Subcutaneous abdominal adipose tissue (tissue), 5 donors: ENCODE measurements around the gene BABAM2.

Experiments
- H3K27ac ChIP-seq: one replicate; pipeline ENCODE4 v1.7.0; 2013; ENCODE audit warnings: low read depth, mild to moderate bottlenecking, inconsistent platforms, low read length, moderate library complexity
- H3K27me3 ChIP-seq, 5 donors: one replicate each; pipeline ENCODE4 v1.7.0; 2013; ENCODE audit warnings: low read length in 5 of 5, inconsistent platforms in 1 of 5; ENCODE audit not compliant: control insufficient read depth in 5 of 5, insufficient read depth in 4 of 5
- H3K36me3 ChIP-seq, 5 donors: one replicate each; pipeline ENCODE4 v1.7.0; 2013; ENCODE audit warnings: low read length in 5 of 5; ENCODE audit not compliant: control insufficient read depth in 5 of 5, insufficient read depth in 5 of 5
- H3K4me1 ChIP-seq, 5 donors: one replicate each; pipeline ENCODE4 v1.7.0; 2013; ENCODE audit warnings: low read length in 5 of 5, mild to moderate bottlenecking in 3 of 5, moderate library complexity in 1 of 5; ENCODE audit not compliant: control insufficient read depth in 5 of 5, insufficient read depth in 5 of 5
- H3K4me3 ChIP-seq, 5 donors: one replicate each; pipeline ENCODE4 v1.7.0; 2013; ENCODE audit warnings: low read length in 5 of 5, low read depth in 1 of 5
- H3K9ac ChIP-seq, 5 donors: one replicate each; pipeline ENCODE4 v1.7.0; 2013; ENCODE audit warnings: low read length in 5 of 5, mild to moderate bottlenecking in 4 of 5, moderate library complexity in 3 of 5
- H3K9me3 ChIP-seq, 5 donors: one replicate each; pipeline ENCODE4 v1.7.0; 2013; ENCODE audit warnings: low read length in 5 of 5; ENCODE audit not compliant: control insufficient read depth in 5 of 5
- donor health status: healthy.
- donor health status: healthy.
- donor health status: healthy.
- donor health status: healthy.
- donor health status: healthy.

The BABAM2 gene

GRCh38 chr2:28032816-28033215 is 142.3 kb downstream of the BABAM2 start:
- no peaks in the 10 kb centered on the region for H3K9me3 ChIP-seq
- no peak overlapping the region for H3K4me3 ChIP-seq
- H3K9ac ChIP-seq: no peak overlapping the region
- H3K4me1 ChIP-seq: peaks cover 0 to 23% (median 7%) of the 10 kb centered on the region in 5 donors
- no peak overlapping the region for H3K27ac ChIP-seq
- H3K36me3 ChIP-seq: no peaks in the 10 kb centered on the region
- no peaks in the 10 kb centered on the region for H3K27me3 ChIP-seq

GRCh38 chr2:28034696-28035095 is 144.2 kb downstream of the BABAM2 start:
- Histone ChIP-seq H3K27ac (no peak overlapping the region), H3K9me3 (no peaks in the 10 kb centered on the region), H3K4me3 (no peak overlapping the region), H3K36me3 (no peaks in the 10 kb centered on the region), H3K9ac (no peak overlapping the region), H3K27me3 (no peaks in the 10 kb centered on the region), H3K4me1 (peaks cover 0 to 23% (median 7%) of the 10 kb centered on the region in 5 donors)

GRCh38 chr2:28035163-28035690 is 144.7 kb downstream of the BABAM2 start:
- Histone ChIP-seq H3K27me3 (no peaks in the 10 kb centered on the region), H3K27ac (no peak overlapping the region), H3K9me3 (no peaks in the 10 kb centered on the region), H3K36me3 (no peaks in the 10 kb centered on the region), H3K4me1 (peaks cover 0 to 22% (median 7%) of the 10 kb centered on the region in 5 donors), H3K4me3 (no peak overlapping the region), H3K9ac (no peak overlapping the region)

GRCh38 chr2:28035816-28036215 is 145.3 kb downstream of the BABAM2 start:
- no peaks in the 10 kb centered on the region for H3K9me3 ChIP-seq
- H3K36me3 ChIP-seq: no peaks in the 10 kb centered on the region
- H3K4me3 ChIP-seq: no peak overlapping the region
- H3K4me1 ChIP-seq: peaks cover 0 to 17% (median under 1%) of the 10 kb centered on the region in 5 donors
- no peaks in the 10 kb centered on the region for H3K27me3 ChIP-seq
- H3K9ac ChIP-seq: no peak overlapping the region
- no peak overlapping the region for H3K27ac ChIP-seq

- H3K27me3 ChIP-seq: no peaks in the 10 kb centered on the region
- no peak overlapping the region for H3K9ac ChIP-seq
- H3K9me3 ChIP-seq: no peaks in the 10 kb centered on the region
- no peaks in the 10 kb centered on the region for H3K36me3 ChIP-seq
- H3K27ac ChIP-seq: no peak overlapping the region
- no peak overlapping the region for H3K4me3 ChIP-seq
- peaks cover 0 to 12% (median 0%) of the 10 kb centered on the region in 5 donors for H3K4me1 ChIP-seq
These were observed 145.8 kb downstream of the BABAM2 start for GRCh38 chr2:28036307-28036706.

GRCh38 chr2:28038722-28039121 is 148.2 kb downstream of the BABAM2 start:
- no peaks in the 10 kb centered on the region for H3K36me3 ChIP-seq
- no peak overlapping the region for H3K9ac ChIP-seq
- peaks cover 0 to 8% (median 0%) of the 10 kb centered on the region in 5 donors for H3K4me1 ChIP-seq
- no peak overlapping the region for H3K27ac ChIP-seq
- no peaks in the 10 kb centered on the region for H3K9me3 ChIP-seq
- H3K4me3 ChIP-seq: no peak overlapping the region
- no peaks in the 10 kb centered on the region for H3K27me3 ChIP-seq

- Histone ChIP-seq H3K4me3 (no peak overlapping the region), H3K9ac (no peak overlapping the region), H3K36me3 (peaks cover 0 to 2% (median 0%) of the 10 kb centered on the region in 5 donors), H3K9me3 (no peaks in the 10 kb centered on the region), H3K4me1 (peaks cover 0 to 12% (median 3%) of the 10 kb centered on the region in 5 donors), H3K27me3 (no peaks in the 10 kb centered on the region), H3K27ac (no peak overlapping the region)
These were observed 155.3 kb downstream of the BABAM2 start for GRCh38 chr2:28045676-28046351.

- Histone ChIP-seq H3K36me3 (peaks cover 0 to 2% (median 0%) of the 10 kb centered on the region in 5 donors), H3K4me3 (no peak overlapping the region), H3K4me1 (peaks cover 0 to 12% (median 3%) of the 10 kb centered on the region in 5 donors), H3K9ac (no peak overlapping the region), H3K27ac (no peak overlapping the region), H3K27me3 (no peaks in the 10 kb centered on the region), H3K9me3 (no peaks in the 10 kb centered on the region)
These were observed 156.4 kb downstream of the BABAM2 start for GRCh38 chr2:28046921-28047320.

GRCh38 chr2:28047681-28048080 is 157.2 kb downstream of the BABAM2 start:
- Histone ChIP-seq H3K36me3 (peaks cover 0 to 2% (median 0%) of the 10 kb centered on the region in 5 donors), H3K27me3 (no peaks in the 10 kb centered on the region), H3K27ac (no peak overlapping the region), H3K9ac (no peak overlapping the region), H3K4me3 (no peak overlapping the region), H3K4me1 (peaks cover 0 to 12% (median 3%) of the 10 kb centered on the region in 5 donors), H3K9me3 (no peaks in the 10 kb centered on the region)

- Histone ChIP-seq H3K9me3 (no peaks in the 10 kb centered on the region), H3K4me1 (peaks cover 0 to 12% (median 3%) of the 10 kb centered on the region in 5 donors), H3K4me3 (no peak overlapping the region)
These were observed 157.8 kb downstream of the BABAM2 start for GRCh38 chr2:28048341-28048740.

More at GRCh38 chr2:28048341-28048740, 157.8 kb downstream of the BABAM2 start:
- Histone ChIP-seq H3K27me3 (no peaks in the 10 kb centered on the region), H3K9ac (no peak overlapping the region), H3K36me3 (peaks cover 0 to 2% (median 0%) of the 10 kb centered on the region in 5 donors), H3K27ac (no peak overlapping the region)
